GM15510 (cell line): ENCODE data around the gene PUS10.

Experiments used
- POLR2A ChIP-seq: IDR thresholded peaks from 3 replicates; pipeline ENCODE4 v1.6.1; 2011; ENCODE audit warnings: borderline replicate concordance; ENCODE audit not compliant: insufficient read length; ENCODE audit errors: extremely low read depth

Gene PUS10

DNA sequence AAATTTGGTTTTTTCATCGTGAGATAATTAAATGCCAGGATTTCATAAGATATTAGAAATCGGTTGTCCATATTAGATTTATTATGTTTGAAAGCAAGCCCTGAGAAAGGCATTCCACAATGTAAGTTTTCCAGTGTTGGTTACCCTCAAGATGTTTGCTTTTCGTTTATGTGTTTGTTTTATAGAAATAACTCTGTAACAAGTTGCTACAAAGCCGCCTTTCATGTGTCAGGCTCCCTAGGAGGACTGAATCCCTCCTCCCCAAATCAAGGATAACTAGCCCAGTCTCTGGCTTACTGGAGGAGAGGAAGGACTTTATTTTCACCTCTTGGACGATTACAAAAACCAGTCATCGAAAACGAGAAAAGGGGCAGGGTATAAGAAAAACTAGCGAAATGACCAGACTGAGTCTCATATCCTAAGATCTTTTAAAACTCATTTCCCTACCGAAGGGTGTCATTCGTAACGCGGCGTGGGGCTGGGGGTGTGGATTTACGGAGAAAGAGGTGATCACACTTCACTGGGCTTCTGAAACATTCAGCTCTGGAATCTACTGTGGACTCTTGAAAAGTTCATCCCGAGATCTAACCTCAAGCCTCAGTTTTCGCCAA lies 1.6 kb downstream of the PUS10 start:
- TF ChIP-seq POLR2A = no peak

DNA sequence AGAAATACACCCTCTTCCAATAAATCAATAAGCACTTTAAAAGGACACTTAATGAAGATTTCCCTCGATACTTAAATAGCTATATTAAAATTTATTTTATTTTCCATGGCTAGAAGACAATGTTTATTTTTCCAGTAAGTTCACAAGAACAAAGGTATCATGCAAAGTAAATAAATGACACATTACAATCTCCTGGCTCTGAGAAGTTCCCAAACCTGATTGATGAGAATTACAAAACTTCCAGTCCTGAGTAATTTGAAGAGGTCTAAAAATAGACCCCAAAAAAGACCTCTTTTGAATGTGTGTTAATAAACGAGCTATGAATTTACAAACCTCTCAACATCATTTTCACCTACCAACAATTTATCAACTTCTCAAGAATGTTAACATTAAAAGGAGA lies 2.1 kb downstream of the PUS10 start:
- TF ChIP-seq POLR2A = no peak

DNA sequence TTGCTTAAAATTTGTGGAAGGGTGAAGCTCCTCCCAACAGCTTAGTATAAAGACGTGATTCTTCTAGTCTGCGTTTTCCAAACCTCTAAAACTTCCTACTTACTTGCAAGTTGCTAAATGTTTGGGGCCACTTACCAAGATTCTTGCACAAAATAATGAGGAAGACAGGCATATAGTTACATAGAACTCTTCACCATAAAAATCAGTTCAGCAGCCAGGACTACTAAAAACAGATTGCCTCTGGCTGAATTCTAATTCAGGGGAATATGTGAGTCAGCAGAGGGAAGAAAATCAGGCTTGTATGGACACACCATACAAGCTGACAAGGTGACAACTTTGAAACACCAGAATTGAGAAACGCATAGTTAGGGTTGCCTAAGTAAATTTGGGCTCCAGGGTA lies 3.3 kb downstream of the PUS10 start:
- no peak for TF ChIP-seq POLR2A

DNA sequence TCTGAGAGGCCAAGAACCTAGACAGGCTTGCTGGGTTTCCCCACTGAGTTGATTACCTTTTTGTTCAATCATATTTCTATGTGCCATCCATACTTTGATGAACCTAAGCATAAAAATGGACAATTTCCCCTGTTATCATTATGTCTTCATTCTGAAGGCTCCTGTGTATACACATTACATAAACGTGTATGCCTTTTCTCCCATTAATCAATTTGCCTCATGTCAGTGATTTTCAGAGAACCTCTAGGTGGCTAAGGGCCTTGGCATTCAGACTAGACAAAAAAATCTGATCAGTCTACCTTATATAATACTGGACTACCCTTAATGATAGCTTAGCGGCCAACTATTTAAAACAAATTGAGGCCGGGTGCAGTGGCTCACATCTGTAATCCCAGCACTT lies 4.7 kb downstream of the PUS10 start:
- TF ChIP-seq POLR2A = no peak

DNA sequence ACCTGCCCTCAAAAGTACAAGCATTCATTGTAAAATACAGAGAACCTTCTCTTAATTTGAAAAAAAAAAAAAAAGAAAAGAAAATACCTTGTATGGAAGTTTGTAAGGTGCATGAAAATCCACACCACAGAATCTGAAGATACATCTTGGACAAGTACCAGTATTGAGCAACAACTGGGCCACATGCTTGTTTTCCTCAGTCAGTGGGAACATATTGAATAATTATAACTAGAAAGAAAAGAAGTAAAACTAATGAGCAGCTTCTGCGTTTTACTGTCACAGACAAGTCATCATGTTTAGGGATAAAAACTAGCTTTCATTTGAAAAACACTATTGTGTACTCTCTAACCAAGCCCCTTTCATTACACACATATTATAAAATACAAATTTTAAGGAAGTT lies 6.4 kb downstream of the PUS10 start:
- TF ChIP-seq POLR2A = no peak

DNA sequence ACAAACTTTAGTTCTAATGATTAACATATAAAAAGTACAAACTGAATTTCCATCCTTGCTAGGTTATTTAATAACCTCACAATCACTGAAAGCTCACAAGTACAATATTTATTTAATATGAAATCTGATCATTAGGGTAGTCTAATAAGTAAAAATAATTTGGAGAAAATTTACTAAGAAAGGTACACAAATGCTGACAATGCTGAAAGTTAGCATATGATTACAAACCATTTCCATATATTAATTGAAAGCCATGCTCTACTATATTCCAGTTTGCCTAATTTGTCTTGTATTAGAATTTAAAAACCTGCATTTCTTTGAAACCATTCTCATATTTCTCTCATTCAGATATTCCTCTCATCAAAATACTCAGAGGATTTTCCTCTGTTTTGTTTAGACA lies 8.7 kb downstream of the PUS10 start:
- no peak for TF ChIP-seq POLR2A

DNA sequence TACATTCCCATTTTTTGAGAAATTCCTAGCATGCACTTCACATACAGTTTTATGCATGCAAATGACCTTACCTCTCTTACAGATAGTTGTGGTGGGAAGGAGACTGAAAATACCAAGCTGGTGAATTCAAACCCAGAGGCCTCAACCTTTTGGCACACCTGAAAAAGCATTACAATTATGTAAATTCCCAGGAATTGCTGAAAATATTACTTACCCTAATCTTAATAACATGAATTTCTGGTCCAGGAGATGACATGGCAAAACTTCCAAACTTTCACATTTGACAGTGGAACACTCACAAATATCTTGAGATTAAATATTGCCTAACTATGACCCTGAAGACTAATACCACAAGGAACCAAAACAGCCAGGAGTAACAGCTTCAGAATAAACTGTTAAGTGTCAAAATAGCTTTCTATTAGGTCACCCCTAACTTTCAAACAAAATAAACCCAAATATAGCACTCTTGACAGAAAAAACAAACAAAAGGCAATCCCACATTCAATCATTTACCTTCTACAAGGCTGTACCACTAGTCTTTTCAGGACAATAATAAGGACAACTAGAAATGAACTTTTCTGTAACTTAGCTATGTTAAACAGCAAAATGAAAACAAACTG lies 11.5 kb downstream of the PUS10 start:
- no peak for TF ChIP-seq POLR2A

DNA sequence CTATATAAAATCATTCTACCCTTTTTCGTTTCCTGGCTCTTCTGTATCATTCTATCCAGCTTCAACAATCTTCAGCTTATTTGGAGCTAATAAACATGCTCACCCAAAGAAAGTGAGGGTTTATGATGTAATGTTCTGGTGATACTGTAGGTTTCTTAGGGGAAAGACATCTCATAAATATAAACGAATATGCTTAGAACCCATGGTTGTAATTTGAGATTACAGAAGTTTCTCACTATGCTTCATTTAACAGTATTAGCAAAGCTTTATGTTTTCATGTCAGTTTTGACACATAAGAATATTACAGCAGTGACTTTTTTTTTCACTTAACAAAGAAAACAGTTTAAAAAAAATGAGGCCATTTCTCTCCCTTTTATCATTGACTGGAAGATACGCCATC lies 12.3 kb downstream of the PUS10 start:
- no peak for TF ChIP-seq POLR2A

DNA sequence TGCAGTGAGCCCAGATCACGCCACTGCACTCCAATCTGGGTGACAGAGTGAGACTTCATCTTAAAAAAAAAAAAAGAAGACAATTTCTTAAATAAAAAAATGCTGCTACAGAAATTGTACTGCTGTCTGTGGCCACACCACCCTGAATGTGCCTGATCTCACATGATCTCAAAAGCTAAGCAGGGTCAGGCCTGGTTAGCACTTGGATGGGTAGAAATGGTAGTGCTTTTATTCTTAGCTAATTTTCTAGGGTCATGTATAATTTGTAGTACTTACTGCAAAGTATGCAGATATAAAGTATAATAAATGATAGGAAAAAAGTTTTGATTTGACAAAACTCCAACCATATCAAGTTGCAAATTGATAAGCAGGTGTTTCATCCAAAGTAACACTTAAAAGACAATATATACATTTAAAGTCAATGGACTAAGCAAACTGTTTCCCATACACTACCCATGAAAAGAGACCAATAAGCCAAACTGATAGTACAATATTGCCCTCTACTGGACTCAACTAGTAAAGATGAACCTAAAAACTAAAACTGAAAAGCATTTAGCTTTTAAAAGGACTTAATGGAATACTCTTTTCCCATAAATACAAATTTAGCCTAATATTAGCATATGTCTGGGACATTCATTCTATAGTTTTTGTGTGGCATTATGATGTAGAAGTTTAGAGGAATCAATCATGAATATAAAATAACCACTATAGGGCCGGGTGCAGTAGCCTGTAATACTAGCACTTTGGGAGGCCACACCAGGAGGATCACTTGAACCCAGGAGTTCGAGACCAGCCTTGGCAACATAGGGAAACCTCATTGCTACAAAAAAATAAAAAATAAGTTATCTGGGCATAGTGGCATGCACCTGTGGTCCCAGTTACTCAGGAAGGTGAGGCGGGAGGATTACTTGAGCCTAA lies 19.2 kb downstream of the PUS10 start:
- no peak for TF ChIP-seq POLR2A

DNA sequence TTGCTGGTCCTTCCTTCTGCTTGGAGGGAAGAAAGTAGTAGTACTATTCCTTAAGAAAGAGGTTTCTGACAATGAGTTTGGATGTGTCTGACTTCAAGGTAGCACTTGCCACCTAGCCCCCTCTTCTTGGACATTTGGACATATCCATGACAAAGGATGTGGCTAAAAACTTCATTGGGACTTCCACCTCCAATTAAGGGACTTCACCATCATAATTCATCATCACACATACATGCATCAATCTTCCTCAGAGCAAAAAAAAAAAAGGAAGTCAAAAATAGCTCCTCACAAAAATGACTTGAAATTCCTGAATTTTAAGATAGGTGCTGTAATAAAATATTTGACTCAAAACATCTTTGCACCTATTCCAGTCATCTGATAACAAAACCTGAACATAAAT lies 23.9 kb downstream of the PUS10 start:
- no peak for TF ChIP-seq POLR2A

DNA sequence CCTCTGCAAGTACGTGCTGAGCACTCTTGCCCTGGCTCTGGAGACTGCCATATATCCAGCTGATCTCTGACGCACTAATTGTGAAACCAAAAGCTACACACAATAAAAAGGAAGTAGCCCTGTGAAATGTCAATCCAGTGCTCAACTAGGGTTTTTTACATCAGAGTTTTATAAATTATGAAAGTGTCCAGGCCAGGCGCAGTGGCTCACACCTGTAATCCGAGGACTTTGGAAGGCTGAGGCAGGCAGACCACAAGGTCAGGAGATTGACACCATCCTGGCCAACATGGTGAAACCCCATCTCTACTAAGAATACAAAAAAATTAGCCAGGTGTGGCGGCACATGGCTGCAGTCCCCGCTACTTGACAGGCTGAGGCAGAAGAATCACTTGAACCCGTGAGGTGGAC lies 25.1 kb downstream of the PUS10 start:
- TF ChIP-seq POLR2A = no peak

DNA sequence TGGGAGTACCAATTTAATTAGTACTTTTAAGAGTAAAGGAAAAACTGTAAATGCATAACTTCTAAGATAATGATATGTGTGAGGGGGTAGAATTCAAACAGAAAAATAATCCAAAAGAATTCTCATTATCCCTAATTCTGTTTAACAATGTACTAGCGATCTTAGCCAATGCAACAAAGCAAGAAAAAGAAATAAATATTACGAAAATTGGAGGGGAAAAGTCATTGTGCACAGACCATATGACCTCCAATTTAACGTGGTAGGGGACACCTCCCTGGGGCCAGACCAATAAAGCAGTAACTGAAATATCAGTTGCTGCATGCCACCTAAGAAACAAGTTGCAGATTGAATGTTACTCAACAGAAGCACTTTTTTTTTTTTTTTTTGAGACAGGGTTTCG lies 26.4 kb downstream of the PUS10 start:
- TF ChIP-seq POLR2A = no peak

DNA sequence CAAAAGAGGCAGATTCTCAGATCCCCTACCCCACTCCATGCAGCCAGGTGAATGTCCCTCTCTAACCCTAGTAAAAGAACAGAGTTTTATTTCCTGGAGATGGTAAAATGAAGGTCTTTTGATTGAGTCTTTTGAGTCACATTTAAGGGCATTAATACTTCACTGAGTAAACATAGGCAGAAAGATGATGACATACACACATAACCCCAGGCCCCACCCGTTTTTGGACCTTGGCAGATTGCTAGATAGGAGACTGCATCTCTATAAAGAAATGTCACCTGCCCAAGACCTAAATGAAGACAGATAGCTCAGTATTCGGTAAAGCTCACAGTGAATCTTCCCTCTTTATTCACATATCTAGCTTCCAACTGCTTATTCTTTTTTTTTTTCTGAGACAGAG lies 28.8 kb downstream of the PUS10 start:
- no peak for TF ChIP-seq POLR2A

DNA sequence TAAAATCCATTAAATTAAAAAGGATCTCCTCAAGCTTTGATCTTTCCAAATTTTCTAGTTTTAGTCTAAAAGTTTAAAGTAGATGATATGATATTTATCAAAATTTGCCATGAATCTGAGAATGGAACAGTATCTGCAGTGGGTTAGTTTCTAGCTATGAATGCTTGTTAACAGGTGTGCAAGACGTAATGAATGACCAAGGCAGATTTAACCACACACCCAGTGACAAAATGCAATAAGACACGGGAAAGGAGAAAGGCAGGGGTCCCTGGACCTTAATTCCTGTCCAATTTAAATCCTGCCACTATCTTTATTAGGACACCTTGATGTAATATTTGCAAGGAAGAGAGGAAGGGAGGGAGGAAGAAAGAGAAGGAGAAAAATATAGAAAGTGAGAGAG lies 31.0 kb downstream of the PUS10 start:
- no peak for TF ChIP-seq POLR2A

DNA sequence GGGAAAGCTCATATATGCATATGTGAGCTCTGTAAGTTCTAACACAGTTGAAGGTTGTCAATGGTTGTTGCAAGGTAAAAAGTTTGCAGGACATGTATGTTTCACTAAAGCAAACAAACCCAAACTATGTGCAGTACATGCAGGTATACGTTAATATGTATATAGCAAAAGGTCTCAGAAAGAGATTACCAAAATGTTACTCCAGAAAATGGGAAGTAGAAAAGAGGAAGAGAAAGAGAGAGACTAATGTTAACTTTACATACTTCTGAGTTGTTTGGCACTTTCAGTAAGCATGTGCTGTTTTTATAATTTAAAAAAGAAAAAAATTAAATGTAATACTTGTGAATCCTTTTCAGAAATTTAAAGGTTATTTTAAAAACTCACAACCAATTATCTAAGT lies 33.3 kb downstream of the PUS10 start:
- TF ChIP-seq POLR2A = no peak
